ENCODE data around the gene NOL12.
"Not testable (repeated sequence)": the region's sequence is repeated elsewhere in the genome, so short reads cannot be mapped to it uniquely, and the experiment has no call there.

NOL12 gene

GRCh38 chr22:37686002-37686982, at the start of gene NOL12:
NOL12 (plus strand) TSS chr22:37686343; CDS start chr22:37686393, 50 bp downstream.
- DNase-seq: peak; percentile 94 to 95

GRCh38 chr22:37636949-37637273, 49.2 kb upstream of the NOL12 start:
- no peak for DNase-seq

GRCh38 chr22:37638391-37639069, 47.6 kb upstream of the NOL12 start:
- DNase-seq: peak in 1 of 2 experiments; percentile 3

GRCh38 chr22:37639070-37639760, 46.9 kb upstream of the NOL12 start, which contains the start of gene SH3BP1:
SH3BP1 (plus strand) TSS chr22:37639669; CDS start chr22:37639788, 119 bp downstream.
- DNase-seq: peak; percentile 57 to 58

- DNase-seq: peak; percentile 66 to 67
Measured at GRCh38 chr22:37639771-37640590, 46.2 kb upstream of the NOL12 start.

GRCh38 chr22:37640591-37641560, 45.3 kb upstream of the NOL12 start:
- DNase-seq: peak in 1 of 2 experiments; percentile 57

GRCh38 chr22:37641561-37641949, 44.6 kb upstream of the NOL12 start:
- no peak for DNase-seq

GRCh38 chr22:37643225-37643847, 42.8 kb upstream of the NOL12 start:
- peak; percentile 60 to 66 for DNase-seq

GRCh38 chr22:37647317-37647716, 38.8 kb upstream of the NOL12 start:
- no peak for DNase-seq

- DNase-seq: no peak
Measured at GRCh38 chr22:37647928-37648327, 38.2 kb upstream of the NOL12 start.

GRCh38 chr22:37650463-37651136, 35.5 kb upstream of the NOL12 start:
- no peak for DNase-seq

GRCh38 chr22:37654563-37655251, 31.4 kb upstream of the NOL12 start:
- DNase-seq: no peak

GRCh38 chr22:37655252-37655563, 30.9 kb upstream of the NOL12 start:
- no peak for DNase-seq

- not testable (repeated sequence) for DNase-seq
Measured at GRCh38 chr22:37656583-37656982, 29.6 kb upstream of the NOL12 start.

- DNase-seq: peak; percentile 8 to 54
Measured at GRCh38 chr22:37657590-37658132, 28.5 kb upstream of the NOL12 start.

- peak; percentile 100 for DNase-seq
Measured at GRCh38 chr22:37658133-37659065, 27.7 kb upstream of the NOL12 start, which contains the start of gene PDXP. PDXP (plus strand) TSS chr22:37658723; CDS start chr22:37658783, 60 bp downstream.

- peak in 1 of 2 experiments; percentile 7 for DNase-seq
Measured at GRCh38 chr22:37659066-37659896, 26.9 kb upstream of the NOL12 start.
